MG63 (cell line): ENCODE data around the gene FBXO28. TPM values are rescaled to one million over a fixed set of nuclear protein-coding genes. Genes with fewer than 3 reads are reported as not detected.

Experiments
- DNase-seq: peaks from one replicate; pipeline ENCODE4 v3.0.0-alpha.2; 2020
- H3K27me3 ChIP-seq: fragments of 250-450 bp; sonication (Bioruptor Pico); 2 replicates; pipeline ENCODE4 v1.5.1; 2020; ENCODE audit warnings: mild to moderate bottlenecking, moderate library complexity
- H3K36me3 ChIP-seq: fragments of 250-450 bp; sonication (Bioruptor Pico); 2 replicates; pipeline ENCODE4 v1.5.1; 2020; ENCODE audit warnings: mild to moderate bottlenecking, moderate library complexity
- H3K4me3 ChIP-seq: fragments of 250-450 bp; sonication (Bioruptor Pico); 2 replicates; pipeline ENCODE4 v1.5.1; 2020; ENCODE audit warnings: mild to moderate bottlenecking, moderate library complexity
- H3K9me3 ChIP-seq: fragments of 250-450 bp; sonication (Bioruptor Pico); 2 replicates; pipeline ENCODE4 v1.5.1; 2020; ENCODE audit warnings: mild to moderate bottlenecking, moderate library complexity
- total RNA-seq: library from RNA; depleted of rRNA; stranded (reverse); fragments of >200 nt; shearing (Covaris generic); gene quantifications from 2 replicates; pipeline ENCODE4 v1.2.3, GENCODE V29; 2014; ENCODE audit warnings: low replicate concordance

The FBXO28 gene
- total RNA-seq, 1 experiment from 2014 or later: 34.1 TPM

DNA sequence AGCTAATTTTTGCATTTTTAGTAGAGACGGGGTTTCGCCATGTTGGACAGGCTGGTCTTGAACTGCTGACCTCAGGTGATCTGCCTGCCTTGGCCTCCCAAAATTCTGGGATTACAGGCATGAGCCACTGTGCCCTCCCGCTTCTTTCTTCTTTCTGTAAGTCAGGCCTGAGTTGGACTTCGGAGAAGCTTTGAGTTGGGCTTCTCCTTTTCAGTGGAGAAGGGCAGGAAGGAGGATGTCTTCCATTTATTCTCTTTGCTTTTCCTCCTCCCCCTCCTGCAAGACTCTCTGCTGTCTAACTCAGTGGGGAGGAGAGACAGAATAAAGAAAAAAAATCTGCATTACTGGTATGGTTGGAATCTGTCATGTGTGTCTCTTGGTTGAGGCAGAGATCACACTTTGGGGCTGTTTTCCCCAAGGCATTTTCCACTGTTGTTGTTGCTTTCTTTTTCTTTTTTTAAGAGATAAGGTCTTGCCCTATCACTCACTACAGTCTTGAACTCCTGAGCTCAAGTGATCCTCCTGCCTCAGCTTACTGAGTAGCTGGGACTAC, 55.9 kb downstream of the FBXO28 start:
- Histone ChIP-seq H3K9me3 (peaks cover 4% of the 10 kb centered on the region; the same call in 1 of the 2 replicates), H3K4me3 (no peak overlapping the region), H3K27me3 (peaks cover 2% of the 10 kb centered on the region; the same call in 1 of the 2 replicates), H3K36me3 (no peaks in the 10 kb centered on the region)
- no peak for DNase-seq

DNA sequence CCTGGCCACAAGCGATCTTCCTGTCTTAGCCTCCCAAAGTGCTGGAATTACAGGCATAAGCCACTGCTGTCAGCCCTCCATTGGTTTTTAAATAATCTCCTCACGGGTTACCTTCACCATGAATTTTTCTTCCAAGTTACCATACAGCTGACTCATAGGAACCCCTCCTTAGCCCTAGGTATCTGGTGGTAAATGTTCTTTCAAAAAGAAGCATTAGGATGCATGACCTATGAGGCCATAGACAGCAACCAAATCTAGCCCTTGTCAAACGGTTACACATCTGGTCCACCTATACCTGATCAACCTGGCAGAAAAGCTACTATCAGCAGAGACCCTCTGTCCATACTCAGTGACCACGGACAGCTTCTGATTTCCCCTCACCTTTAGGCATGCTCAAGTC, 56.4 kb downstream of the FBXO28 start:
- peaks cover 2% of the 10 kb centered on the region; the same call in 1 of the 2 replicates for H3K27me3 ChIP-seq
- no peak for DNase-seq
- peaks cover 4% of the 10 kb centered on the region; the same call in 1 of the 2 replicates for H3K9me3 ChIP-seq
- H3K36me3 ChIP-seq: no peaks in the 10 kb centered on the region
- no peak overlapping the region for H3K4me3 ChIP-seq

DNA sequence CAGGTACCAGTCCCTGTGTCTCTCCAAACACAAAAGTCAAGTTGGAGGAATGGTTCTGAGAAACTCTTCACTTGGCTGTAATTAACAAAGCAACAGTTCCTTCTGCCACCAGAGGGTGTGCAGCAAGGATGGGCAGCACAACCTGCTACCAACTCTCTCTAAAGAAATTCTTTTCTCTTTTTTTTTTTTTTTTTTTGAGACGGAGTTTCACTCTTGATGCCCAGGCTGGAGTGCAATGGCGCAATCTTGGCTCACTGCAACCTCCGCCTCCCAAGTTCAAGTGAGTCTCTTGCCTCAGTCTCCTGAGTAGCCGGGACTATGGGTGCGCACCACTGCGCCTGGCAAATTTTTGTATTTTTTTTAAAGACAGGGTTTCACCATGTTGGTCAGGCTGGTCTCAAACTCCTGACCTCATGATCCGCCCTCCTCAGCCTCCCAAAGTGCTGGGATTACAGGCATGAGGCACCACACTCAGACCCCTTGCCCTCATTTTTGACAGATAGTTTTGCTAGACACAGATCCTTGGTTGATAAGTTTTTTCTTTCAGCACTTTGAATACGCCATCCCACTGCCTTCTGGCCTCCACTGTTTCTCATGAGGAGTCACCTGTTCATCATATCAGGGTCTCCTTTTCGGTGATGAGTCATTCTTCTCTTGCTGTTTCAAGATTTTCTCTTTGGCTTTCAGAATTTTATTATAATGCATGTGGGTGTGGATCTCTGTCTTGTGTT, 57.0 kb downstream of the FBXO28 start:
- no peaks in the 10 kb centered on the region for H3K36me3 ChIP-seq
- peaks cover 2% of the 10 kb centered on the region; the same call in 1 of the 2 replicates for H3K27me3 ChIP-seq
- H3K4me3 ChIP-seq: no peak overlapping the region
- peaks cover 4% of the 10 kb centered on the region; the same call in 1 of the 2 replicates for H3K9me3 ChIP-seq
- DNase-seq: no peak

DNA sequence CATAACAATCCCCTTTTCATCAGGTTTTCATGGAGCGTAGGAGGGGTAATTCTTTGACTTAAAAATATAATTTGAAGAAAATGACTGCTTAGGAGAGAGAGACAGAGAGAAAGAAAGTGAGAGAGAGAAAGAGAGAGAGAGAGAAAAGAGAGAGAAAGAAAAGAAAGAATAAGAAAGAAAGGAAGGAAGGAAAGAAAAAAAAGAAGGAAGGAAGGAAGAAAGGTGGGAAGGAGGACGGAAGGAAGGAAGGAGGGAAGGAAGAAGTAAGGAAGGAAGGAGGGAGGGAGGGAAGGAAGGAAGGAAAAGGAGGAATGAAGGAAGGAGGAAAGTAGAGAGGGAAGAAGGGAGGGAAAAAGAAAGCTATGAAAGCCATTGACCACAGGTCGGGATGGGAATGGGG, 58.3 kb downstream of the FBXO28 start:
- H3K27me3 ChIP-seq: peaks cover 2% of the 10 kb centered on the region; the same call in 1 of the 2 replicates
- DNase-seq: no peak
- H3K9me3 ChIP-seq: peaks cover 4% of the 10 kb centered on the region; the same call in 1 of the 2 replicates
- no peak overlapping the region for H3K4me3 ChIP-seq
- no peaks in the 10 kb centered on the region for H3K36me3 ChIP-seq

DNA sequence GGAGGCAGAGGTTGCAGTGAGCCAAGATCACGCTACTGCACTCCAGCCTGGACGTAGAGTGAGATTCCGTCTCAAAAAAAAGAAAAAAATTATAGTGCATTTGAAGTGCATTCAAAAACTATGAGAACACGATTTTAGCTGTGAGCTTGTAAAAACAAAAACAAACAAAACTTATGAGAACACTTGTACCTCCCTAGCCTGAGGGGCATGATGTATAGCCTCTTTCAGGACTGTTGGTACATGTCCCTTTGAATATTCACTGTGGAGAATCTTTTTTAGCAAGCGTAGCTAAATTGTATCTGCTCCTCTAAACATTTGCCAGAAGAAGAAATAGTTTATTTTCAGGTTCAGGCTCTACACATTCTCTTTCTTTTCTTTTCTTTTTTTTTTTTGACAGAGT, 59.6 kb downstream of the FBXO28 start:
- peaks cover 4% of the 10 kb centered on the region; the same call in 1 of the 2 replicates for H3K9me3 ChIP-seq
- DNase-seq: no peak
- no peak overlapping the region for H3K4me3 ChIP-seq
- H3K36me3 ChIP-seq: no peaks in the 10 kb centered on the region
- H3K27me3 ChIP-seq: peaks cover 2% of the 10 kb centered on the region; the same call in 1 of the 2 replicates

DNA sequence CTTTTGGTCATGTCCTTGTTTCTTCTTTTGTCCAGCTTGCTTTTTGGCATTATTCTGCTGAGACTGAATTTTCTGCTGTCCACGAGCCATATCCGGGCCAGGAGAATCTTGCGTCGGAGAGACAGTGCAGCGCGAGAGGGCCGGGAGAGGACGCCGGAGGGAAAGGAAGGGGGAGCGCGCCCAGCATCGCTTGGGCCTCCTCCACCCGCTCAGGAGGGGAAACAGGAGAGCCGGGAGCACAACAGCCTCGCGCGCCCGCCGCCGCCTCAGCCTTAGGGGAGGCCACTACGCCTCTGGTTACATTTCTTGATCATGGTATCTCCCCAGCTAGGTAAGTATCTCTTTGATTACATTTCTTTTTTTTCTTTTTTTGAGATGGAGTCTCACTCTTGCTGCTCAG, 61.7 kb downstream of the FBXO28 start:
- no peaks in the 10 kb centered on the region for H3K36me3 ChIP-seq
- no peak for DNase-seq
- peaks cover 2% of the 10 kb centered on the region; the same call in 1 of the 2 replicates for H3K27me3 ChIP-seq
- H3K4me3 ChIP-seq: no peak overlapping the region
- H3K9me3 ChIP-seq: peaks cover 2% of the 10 kb centered on the region; the same call in 1 of the 2 replicates

DNA sequence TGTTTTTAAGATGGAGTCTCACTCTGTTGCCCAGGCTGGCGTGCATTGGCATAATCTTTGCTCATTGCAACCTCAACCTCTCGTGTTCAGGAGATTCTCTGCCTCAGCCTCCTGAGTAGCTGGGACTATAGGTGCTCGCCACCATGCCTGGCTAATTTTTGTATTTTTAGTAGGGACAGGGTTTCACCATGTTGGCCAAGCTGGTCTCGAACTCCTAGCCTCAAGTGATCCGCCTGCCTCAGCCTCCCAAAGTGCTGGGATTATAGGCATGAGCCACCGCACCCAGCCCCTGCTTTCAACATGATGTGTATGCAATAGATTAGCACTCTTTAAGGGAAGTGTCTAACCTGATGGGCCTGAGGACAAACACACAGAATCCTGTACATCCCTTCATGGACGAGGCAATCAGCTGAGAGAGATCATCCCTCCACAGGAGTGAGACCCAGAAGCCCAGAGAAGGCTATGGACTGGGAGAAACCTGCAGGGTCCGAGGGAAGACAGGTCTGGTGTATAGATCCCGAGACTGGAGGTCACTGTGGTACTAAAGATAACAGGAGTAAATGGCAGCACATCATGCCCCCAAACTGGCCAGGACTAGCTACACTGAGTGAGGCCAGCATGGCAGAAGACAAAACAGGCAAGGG, 63.6 kb downstream of the FBXO28 start:
- H3K36me3 ChIP-seq: no peaks in the 10 kb centered on the region
- H3K9me3 ChIP-seq: no peaks in the 10 kb centered on the region
- no peak for DNase-seq
- no peak overlapping the region for H3K4me3 ChIP-seq
- H3K27me3 ChIP-seq: no peaks in the 10 kb centered on the region

DNA sequence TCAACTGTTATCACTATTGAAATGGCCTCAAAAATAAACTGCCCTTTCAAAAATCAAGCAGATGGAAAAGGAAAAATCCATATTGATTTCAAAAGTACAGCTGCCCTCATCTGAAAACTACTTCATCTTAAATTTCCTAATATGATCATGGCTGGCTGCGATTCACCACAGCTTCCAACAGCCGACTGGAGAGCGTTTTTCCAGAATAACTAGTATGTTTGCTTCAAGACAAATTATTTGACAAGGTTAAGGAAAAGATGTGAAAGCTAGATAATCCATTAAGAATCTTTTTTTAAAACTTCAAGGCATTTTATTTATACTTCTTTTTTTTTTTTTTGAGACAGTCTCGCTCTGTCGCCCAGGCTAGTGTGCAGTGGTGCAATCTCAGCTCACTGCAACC, 65.0 kb downstream of the FBXO28 start:
- Histone ChIP-seq H3K27me3 (no peaks in the 10 kb centered on the region), H3K36me3 (peaks cover 3% of the 10 kb centered on the region), H3K9me3 (no peaks in the 10 kb centered on the region), H3K4me3 (no peak overlapping the region)
- no peak for DNase-seq

DNA sequence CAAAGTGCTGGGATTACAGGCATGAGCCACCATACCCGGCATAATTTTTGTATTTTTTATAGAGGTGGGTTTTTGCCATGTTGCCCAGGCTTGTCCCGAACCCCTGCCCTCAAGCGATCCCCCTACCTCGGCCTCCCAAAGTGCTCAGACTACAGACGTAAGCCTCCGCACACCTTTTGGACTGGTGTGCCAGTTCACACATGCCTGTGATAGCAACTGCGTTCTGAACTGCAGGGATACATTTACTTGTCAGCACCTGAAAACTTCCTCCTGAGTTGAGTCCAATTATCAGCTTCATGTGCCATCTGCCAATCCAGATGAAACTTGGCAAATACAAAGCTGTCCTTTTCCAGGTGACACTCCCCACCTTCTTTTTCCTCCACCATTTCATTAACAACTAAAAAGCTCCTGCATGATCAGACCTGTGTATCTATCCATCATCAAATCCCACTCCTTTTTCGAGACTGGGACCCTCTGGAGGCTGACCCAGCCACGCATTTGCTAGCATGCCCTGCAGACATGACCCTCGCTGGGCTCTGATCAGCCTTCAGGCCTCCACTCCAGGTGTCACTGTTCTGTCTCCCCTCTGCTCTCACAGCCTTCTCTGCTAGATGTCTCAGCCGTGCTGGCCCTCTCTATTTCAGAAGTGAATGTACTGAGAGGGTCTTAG, 67.0 kb downstream of the FBXO28 start:
- DNase-seq: no peak
- Histone ChIP-seq H3K9me3 (no peaks in the 10 kb centered on the region), H3K36me3 (peaks cover 22% of the 10 kb centered on the region), H3K4me3 (no peak overlapping the region), H3K27me3 (no peaks in the 10 kb centered on the region)

DNA sequence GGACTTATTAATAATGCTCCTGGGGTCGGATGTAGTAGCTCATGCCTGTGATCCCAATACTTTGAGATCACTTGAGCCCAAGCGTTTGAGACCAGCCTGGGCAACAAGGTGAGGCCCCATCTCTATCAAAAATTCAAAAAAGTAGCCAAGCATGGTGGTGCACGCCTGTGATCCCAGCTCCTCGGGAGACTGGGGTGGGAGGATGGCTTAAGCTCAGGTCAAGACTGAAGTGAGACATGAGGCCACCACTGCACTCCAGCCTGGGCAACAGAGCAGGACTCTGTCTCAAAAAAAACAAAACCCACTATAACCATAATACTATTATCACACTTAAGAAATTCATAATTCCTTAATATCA, 67.5 kb downstream of the FBXO28 start:
- Histone ChIP-seq H3K9me3 (no peaks in the 10 kb centered on the region), H3K36me3 (peaks cover 27% of the 10 kb centered on the region), H3K4me3 (no peak overlapping the region), H3K27me3 (no peaks in the 10 kb centered on the region)
- DNase-seq: no peak

DNA sequence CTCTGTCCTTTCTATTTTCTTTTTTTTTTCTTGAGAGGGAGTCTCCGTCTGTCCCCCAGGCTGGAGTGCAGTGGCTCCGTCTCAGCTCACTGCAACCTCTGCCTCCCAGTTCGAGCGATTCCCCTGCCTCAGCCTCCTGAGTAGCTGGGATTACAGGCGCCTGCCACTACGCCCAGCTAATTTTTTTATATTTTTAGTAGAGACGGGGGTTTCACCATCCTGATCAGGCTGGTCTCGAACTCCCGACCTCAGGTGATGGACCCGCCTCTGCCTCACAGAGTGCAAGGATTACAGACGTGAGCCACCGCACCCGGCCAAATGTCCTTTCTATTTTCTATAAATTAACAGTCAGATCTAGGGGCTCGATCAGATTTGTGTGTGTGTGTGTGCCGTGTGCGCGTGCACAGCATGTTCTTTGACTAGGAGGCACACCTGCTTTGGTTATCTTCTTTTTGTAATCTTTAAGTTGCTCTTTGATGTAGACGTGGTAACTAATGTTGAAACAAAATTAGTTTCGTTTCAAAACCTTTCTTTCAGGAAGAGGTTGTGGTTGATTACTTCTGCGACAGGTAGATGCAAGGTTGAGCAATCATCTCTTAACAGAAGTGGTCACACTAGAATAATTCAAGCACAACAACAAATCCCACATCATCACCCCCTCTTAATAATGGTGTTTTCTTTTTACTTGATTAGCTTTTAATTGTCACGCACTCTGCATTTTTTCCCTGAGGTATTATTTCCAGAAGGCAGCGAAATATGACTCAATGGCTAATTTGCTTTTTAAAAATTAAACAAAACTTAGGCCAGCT, 68.3 kb downstream of the FBXO28 start:
- Histone ChIP-seq H3K36me3 (peaks cover 36% of the 10 kb centered on the region), H3K9me3 (no peaks in the 10 kb centered on the region), H3K27me3 (no peaks in the 10 kb centered on the region), H3K4me3 (peak overlapping the region; percentile 94)
- no peak for DNase-seq

DNA sequence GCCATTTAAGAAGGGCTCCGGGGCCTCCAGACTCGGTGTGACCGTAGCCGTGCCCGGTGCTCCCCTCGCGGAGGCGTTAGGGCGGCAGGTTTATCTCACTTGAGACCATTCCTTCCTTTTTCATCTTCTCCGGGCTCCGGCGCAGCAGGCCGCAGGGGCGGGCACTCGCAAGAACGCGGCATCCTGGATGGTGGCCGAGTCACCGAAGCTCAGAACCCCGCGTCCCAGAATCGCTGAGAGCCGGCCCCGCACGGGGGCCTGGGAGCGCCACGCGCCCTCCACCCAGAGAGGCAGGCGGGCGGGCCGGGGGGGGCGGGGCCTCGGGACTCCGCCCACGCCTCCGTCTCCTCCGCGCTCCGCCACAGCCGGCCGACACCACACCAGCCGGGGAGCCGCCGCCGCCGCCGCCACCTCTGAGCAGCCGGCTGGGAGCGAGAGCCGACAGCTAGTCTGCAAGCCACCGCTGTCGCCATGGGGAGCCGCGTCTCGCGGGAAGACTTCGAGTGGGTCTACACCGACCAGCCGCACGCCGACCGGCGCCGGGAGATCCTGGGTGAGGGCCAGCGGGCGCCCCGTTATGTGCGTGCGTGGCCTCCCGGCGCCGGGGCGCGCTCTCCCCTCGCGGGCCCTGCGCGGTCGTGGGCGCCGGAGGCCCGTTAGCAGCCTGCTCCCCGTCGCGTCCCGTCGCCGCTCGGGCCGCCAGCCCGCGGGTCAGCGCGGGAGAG, 69.1 kb downstream of the FBXO28 start, which contains the start of gene DEGS1:
Gene DEGS1 (plus strand): TSS at position 375 of the 725 bp plus-strand sequence. CDS start 97 bp downstream, at position 472.
- Histone ChIP-seq H3K36me3 (peaks cover 43% of the 10 kb centered on the region), H3K27me3 (no peaks in the 10 kb centered on the region), H3K4me3 (peak within 1 kb of the TSS; percentile 94), H3K9me3 (no peaks in the 10 kb centered on the region)
- peak; percentile 90 for DNase-seq

DNA sequence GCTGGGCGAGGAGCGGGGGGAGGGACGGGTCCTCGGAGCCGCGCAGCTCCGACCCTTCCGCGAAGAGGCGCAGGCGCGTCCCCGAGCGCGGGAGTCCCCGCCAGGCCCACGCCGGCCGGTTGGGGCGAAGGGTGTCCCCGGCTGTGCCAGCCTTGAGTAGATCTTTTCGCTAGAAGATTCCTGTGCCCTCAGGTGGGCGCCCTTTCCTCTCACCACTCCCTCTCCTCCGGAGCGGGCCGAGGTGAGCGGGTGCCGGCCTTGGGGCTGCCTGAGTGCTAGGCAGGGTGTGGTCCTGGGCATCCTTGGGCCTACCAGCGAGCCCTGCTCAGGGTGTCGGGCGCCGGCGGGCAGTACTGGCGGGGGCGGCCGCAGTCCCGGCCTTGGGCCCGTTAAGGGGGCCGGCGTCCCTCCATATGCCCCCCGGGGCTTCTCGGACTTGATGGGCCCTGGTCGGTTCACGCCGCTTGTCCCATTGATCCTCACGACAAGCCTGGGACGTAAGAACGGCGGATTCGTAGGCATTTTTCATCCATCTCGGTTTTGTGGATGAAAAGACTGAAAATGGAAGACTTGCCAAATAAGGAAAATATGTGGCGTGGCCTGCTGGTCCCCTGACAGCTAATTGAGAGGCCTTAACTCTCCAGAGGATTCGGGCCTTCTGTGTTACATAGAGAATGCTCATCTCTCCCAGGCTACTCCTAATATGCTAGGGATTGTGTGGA, 69.8 kb downstream of the FBXO28 start:
- DNase-seq: peak; percentile 74
- H3K9me3 ChIP-seq: no peaks in the 10 kb centered on the region
- H3K4me3 ChIP-seq: peak overlapping the region; percentile 94
- H3K36me3 ChIP-seq: peaks cover 51% of the 10 kb centered on the region
- H3K27me3 ChIP-seq: no peaks in the 10 kb centered on the region

DNA sequence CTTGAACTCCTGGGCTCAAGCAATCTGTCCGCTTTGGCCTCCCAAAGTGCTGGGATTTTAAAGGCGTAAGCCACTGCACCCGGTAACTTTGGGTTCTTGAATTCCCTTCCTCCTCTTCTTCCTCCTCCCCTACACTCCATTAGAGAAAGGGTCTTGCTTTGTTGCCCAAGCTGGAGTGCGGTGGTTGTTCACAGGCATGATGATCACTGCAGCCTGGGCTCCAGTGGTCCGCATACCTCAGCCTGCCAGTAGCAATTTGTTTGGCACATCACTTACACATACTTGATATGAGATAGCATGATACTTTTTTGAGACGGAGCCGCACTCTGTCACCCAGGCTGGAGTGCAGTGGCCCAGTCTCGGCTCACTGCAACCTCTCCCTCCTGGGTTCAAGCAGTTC, 71.3 kb downstream of the FBXO28 start:
- no peaks in the 10 kb centered on the region for H3K9me3 ChIP-seq
- peak overlapping the region; percentile 94 for H3K4me3 ChIP-seq
- H3K27me3 ChIP-seq: no peaks in the 10 kb centered on the region
- no peak for DNase-seq
- peaks cover 63% of the 10 kb centered on the region for H3K36me3 ChIP-seq

DNA sequence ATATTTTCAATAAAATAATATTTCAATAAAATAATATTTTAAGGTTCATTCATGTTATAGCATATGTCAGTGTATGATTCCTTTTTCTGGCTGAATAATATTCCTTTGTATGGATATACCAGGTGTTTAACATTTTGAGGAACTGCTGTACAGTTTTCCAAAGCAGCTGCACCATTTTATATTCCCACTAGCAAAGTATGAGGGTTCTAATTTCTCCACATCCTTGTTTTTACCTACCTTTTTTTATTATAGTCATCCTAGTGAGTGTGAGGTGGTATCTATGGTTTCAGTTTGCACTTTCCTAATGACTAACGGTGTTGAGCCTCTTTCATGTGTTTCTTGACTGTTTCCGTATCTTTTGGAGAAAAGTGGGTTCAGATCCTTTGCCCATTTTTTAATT, 74.4 kb downstream of the FBXO28 start:
- no peak overlapping the region for H3K4me3 ChIP-seq
- H3K36me3 ChIP-seq: peaks cover 90% of the 10 kb centered on the region
- DNase-seq: no peak
- H3K27me3 ChIP-seq: no peaks in the 10 kb centered on the region
- no peaks in the 10 kb centered on the region for H3K9me3 ChIP-seq
